Activated T-cell treated with anti-CD3 and anti-CD28 coated beads, Interleukin-2, amount 50 U/mL, for 4 hours (primary cell): ENCODE results near the gene NCF4. TPM values are rescaled to one million over a fixed set of nuclear protein-coding genes. Genes with fewer than 3 reads are reported as not detected.

ENCODE experiments used
- ATAC-seq, 2 donors: fragments of 200-7000 bp; cut with Tn5 transposase; one replicate each; pipeline ENCODE4 v1.10.0; 2021
- DNase-seq: peaks from one replicate; pipeline ENCODE4 v3.0.0-alpha.2; 2020
- H3K27me3 Mint-ChIP-seq: one replicate; pipeline ENCODE4 v1.8.0; 2021; ENCODE audit warnings: low read depth, mixed read lengths
- H3K36me3 Mint-ChIP-seq: one replicate; pipeline ENCODE4 v1.8.0; 2022; ENCODE audit warnings: mixed read lengths; ENCODE audit not compliant: insufficient read depth
- H3K4me1 Mint-ChIP-seq: one replicate; pipeline ENCODE4 v1.8.0; 2021; ENCODE audit warnings: low read depth, mixed read lengths
- H3K4me3 Mint-ChIP-seq: one replicate; pipeline ENCODE4 v1.8.0; 2021; ENCODE audit warnings: mild to moderate bottlenecking, moderate library complexity, mixed read lengths
- H3K9me3 Mint-ChIP-seq: one replicate; pipeline ENCODE4 v1.8.0; 2021; ENCODE audit warnings: mixed read lengths
- total RNA-seq, 3 donors: library from RNA; stranded (reverse); gene quantifications; one replicate each; pipeline ENCODE4 v1.2.1, GENCODE V29; 2021

The NCF4 gene
- total RNA-seq, 3 donors from 2014 or later: 1.2 to 2.3 (median 1.4) TPM

DNA sequence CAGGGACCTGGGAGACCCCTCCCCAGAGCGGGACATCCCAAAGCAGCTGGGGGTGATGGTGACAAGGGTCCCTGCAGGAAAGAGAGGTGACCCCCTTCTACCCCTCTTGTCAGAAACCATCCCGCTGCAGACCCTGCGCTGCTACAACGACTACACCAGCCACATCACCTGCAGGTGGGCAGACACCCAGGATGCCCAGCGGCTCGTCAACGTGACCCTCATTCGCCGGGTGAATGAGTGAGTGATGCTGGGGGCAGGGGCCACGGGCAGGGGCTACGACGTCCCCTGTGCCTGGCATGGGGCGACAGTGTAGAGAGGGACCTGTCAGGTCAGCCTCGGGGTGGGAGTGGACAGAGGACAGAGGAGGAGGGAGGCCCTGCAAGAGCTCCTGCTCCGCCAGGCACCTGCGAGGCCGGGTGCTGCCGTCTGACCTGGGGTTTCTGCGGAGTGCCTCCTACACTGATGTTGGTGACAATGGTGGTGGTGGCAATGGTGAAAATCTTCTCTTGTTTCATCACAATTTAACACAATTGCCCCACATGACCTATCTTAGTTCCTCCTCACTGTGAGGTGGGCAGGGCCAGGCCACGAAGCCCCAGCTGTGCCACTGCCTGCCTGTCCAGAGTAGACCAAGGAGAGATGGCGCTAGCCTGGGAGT lies 62.5 kb downstream of the NCF4 start:
- ATAC-seq: no peak
- Mint-ChIP-seq H3K4me1 (no peaks in the 10 kb centered on the region), H3K4me3 (no peak overlapping the region), H3K27me3 (peaks cover 30% of the 10 kb centered on the region), H3K9me3 (no peaks in the 10 kb centered on the region), H3K36me3 (peaks cover 2% of the 10 kb centered on the region)
- no peak for DNase-seq

DNA sequence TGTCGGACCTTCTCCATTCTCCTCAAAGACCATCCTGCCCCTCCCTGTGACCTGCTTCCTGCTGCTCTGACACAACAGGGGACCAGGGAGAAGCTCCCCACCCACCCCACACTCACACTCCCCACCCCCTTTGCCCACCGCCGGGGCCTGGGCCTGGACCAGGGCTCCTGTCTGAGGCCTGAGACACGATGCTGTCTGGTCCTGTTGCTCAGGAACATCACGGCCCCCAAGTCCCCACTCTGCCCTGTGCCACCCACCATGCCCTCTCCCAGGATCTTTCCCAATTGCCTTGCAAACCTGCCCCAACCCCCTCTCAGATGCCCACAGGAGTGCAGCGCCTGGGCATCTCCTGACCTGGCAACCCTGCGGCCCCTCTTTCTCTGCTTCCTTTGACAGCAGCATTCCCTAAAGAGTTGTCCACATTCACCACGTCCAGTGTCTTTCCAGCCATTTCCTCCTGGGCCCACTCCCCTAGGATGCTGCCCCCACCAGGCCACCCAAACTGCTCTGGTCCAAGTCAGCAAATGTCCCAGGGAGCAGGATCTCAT lies 63.4 kb downstream of the NCF4 start:
- peaks cover 2% of the 10 kb centered on the region for H3K36me3 Mint-ChIP-seq
- no peak overlapping the region for H3K4me3 Mint-ChIP-seq
- ATAC-seq (no peak), DNase-seq (no peak)
- H3K9me3 Mint-ChIP-seq: no peaks in the 10 kb centered on the region
- peaks cover 32% of the 10 kb centered on the region for H3K27me3 Mint-ChIP-seq
- H3K4me1 Mint-ChIP-seq: no peaks in the 10 kb centered on the region

- DNase-seq (no peak), ATAC-seq (no peak)
- H3K36me3 Mint-ChIP-seq: peaks cover 2% of the 10 kb centered on the region
- no peaks in the 10 kb centered on the region for H3K9me3 Mint-ChIP-seq
- no peaks in the 10 kb centered on the region for H3K4me1 Mint-ChIP-seq
- no peak overlapping the region for H3K4me3 Mint-ChIP-seq
- peaks cover 29% of the 10 kb centered on the region for H3K27me3 Mint-ChIP-seq
Observed at GRCh38 chr22:36925388-36926290, 64.8 kb downstream of the NCF4 start.

DNA sequence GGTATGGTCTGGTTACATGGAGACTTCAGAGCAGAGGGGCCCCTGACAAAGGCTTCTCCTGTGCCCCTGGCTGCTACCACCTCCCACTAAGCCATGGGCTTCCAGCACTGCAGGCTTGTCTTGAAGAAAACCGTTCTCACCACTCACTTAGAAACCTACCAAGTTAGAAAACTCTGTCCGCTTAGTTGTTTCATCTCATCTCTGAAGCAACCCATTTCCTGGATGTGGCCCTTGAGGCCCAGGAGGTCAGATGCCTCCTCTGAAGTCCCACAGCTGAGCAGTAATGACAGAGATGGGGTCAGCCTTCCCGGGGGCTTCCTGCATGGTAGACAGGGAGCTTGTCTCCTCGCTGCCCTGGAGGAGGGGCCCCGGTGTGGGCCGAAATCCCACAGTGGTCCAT lies 65.5 kb downstream of the NCF4 start:
- Mint-ChIP-seq H3K4me1 (no peaks in the 10 kb centered on the region), H3K9me3 (no peaks in the 10 kb centered on the region), H3K36me3 (peaks cover 2% of the 10 kb centered on the region), H3K4me3 (no peak overlapping the region), H3K27me3 (peaks cover 24% of the 10 kb centered on the region)
- DNase-seq (no peak), ATAC-seq (no peak)

- DNase-seq: no peak
- no peaks in the 10 kb centered on the region for H3K4me1 Mint-ChIP-seq
- peaks cover 23% of the 10 kb centered on the region for H3K27me3 Mint-ChIP-seq
- no peaks in the 10 kb centered on the region for H3K9me3 Mint-ChIP-seq
- no peak overlapping the region for H3K4me3 Mint-ChIP-seq
- no peak for ATAC-seq
- H3K36me3 Mint-ChIP-seq: peaks cover 2% of the 10 kb centered on the region
Observed at GRCh38 chr22:36926721-36927435, 66.1 kb downstream of the NCF4 start.

Other genes starting within 250 kb of the NCF4 start
- gene CACNG2, start 157.3 kb upstream of the NCF4 start, total RNA-seq: not detected
- gene IFT27, start 84.9 kb upstream of the NCF4 start, total RNA-seq: 10 to 100 TPM; 19.5 to 25.5 (median 25.2) TPM
- not detected for gene PVALB, start 44.0 kb upstream of the NCF4 start, total RNA-seq
- gene CSF2RB, start 52.6 kb downstream of the NCF4 start, total RNA-seq: 1 to 10 TPM; 1.3 to 2.7 (median 2.5) TPM
- gene TST, start 158.4 kb downstream of the NCF4 start, total RNA-seq: 1 to 10 TPM; 1.2 TPM
- gene MPST, start 158.7 kb downstream of the NCF4 start, total RNA-seq: 1 to 10 TPM; 4.7 to 7.2 (median 6.0) TPM
- gene KCTD17, start 190.7 kb downstream of the NCF4 start, total RNA-seq: 10 to 100 TPM; 33.8 to 39.6 (median 34.3) TPM
- gene TMPRSS6, start 248.7 kb downstream of the NCF4 start, total RNA-seq: 1 to 10 TPM in 1 of 3 donors, under 1 TPM in 2; 0.76 to 1.3 (median 0.89) TPM